Measurements from ENCODE around the gene FOXR1. TPM values are rescaled to one million over a fixed set of nuclear protein-coding genes. Genes with fewer than 3 reads are reported as not detected.
"Not testable (repeated sequence)": the region's sequence is repeated elsewhere in the genome, so short reads cannot be mapped to it uniquely, and the experiment has no call there.

FOXR1 gene
- polyA plus RNA-seq, 1 experiment = not detected

DNA sequence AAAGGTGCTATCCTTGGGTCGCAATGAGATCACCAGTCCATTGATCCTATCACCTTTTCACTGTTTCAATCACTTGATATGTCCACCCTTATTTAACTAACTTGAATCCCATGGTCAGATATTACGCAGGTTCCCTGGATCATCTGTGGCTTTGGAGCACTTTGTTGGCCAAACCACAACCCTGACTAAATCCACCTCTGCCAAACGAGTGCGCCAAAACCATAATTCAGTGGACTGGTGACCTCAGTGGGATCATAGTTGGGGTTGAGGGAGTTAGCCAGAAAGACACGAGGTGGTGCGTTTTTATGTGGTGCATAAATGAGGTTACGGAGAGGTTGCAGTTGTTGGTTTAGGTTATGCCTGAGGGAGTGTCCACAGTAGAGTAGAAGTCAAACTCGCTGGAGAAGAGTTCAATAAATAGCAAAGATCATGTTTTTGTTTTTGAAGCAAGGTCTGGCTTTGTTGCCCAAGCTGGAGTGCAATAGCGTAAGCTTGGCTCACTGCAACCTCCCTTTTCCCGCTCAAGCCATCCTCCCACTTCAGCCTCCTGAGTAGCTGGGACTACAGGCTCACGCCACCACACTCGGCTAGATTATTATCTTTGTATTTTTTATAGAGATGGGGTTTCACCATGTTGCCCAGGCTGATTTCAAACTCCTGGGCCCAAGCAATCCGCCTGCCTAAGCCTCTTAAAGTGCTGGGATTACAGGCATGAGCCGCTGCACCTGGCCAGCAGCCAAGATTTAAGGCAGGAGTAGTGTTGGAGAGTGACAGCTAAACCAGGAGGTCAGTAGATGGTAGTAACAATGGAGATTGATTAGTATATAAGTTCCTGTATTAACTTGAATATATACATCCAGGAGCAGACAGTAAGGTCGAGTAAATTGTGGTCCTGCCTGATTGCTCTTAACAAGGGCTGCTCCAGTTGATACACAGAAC lies 4.5 kb downstream of the FOXR1 start:
- Histone ChIP-seq H3K4me3 (ENCODE audit: low read depth, low read length) (no peak overlapping the region), H3K36me3 (ENCODE audit: control insufficient read depth, insufficient read depth, low read length) (no peaks in the 10 kb centered on the region), H3K27me3 (ENCODE audit: control insufficient read depth, insufficient read depth, low read length) (peaks cover 16% of the 10 kb centered on the region)
- POLR2A ChIA-PET = no interaction called here
- DNase-seq (ENCODE audit: low read depth) = no peak
- no peak for TF ChIP-seq CTCF (IDR thresholded peaks at IDR 0.05; ENCODE audit: insufficient read depth, low read depth, low read length)
- CTCF ChIA-PET = no interaction called here

DNA sequence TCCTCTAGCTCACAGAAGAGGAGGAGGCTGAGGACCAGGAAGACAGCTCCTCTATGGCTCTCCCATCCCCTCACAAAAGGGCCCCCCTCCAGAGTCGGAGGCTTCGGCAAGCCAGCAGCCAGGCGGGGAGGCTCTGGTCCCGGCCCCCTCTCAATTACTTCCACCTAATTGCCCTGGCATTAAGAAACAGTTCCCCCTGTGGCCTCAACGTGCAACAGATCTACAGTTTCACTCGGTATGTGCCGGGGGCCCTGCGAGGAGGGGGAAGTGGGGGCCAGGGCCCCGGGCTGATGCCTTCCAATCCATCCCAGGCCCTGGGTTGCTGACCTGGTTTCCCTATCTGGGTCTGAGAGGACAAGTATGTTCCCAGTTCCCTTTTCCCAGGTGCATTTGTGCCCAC lies 7.9 kb downstream of the FOXR1 start:
- no peak for DNase-seq (ENCODE audit: low read depth)
- peaks cover 13% of the 10 kb centered on the region for H3K27me3 ChIP-seq (ENCODE audit: control insufficient read depth, insufficient read depth, low read length)
- POLR2A ChIA-PET = no interaction called here
- CTCF ChIA-PET = no interaction called here
- TF ChIP-seq CTCF (IDR thresholded peaks at IDR 0.05; ENCODE audit: insufficient read depth, low read depth, low read length) = no peak
- no peaks in the 10 kb centered on the region for H3K36me3 ChIP-seq (ENCODE audit: control insufficient read depth, insufficient read depth, low read length)
- H3K4me3 ChIP-seq (ENCODE audit: low read depth, low read length) = no peak overlapping the region

DNA sequence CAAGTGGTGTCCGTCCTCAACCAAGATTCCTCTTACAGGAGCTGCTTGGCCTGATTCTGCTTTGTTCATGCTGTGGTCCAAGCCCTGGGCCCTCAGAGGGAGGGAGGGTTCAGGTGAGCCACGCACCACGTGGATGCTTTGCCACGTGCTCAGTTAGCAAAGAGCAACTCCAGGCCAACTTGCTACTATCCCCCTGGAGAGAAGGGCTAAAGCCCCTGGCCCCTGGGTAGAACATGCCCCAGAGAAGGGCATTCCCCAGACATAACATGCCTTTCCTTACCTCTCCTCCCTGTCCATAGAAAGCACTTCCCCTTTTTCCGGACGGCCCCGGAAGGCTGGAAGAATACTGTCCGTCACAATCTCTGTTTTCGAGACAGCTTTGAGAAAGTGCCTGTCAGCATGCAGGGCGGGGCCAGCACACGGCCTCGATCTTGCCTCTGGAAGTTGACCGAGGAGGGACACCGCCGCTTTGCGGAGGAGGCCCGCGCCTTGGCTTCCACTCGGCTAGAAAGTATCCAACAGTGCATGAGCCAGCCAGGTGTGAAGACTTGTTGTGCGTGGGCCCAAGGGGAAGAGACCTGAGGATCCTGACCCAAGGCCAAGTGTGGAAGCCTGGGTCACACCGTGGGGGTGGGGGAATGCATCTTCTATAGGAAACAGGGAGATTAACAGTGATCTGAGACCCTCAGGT lies 8.8 kb downstream of the FOXR1 start:
- Histone ChIP-seq H3K36me3 (ENCODE audit: control insufficient read depth, insufficient read depth, low read length) (no peaks in the 10 kb centered on the region), H3K27me3 (ENCODE audit: control insufficient read depth, insufficient read depth, low read length) (peaks cover 13% of the 10 kb centered on the region), H3K4me3 (ENCODE audit: low read depth, low read length) (no peak overlapping the region)
- no peak for TF ChIP-seq CTCF (IDR thresholded peaks at IDR 0.05; ENCODE audit: insufficient read depth, low read depth, low read length)
- ChIA-PET CTCF (no interaction called here), POLR2A (no interaction called here)
- no peak for DNase-seq (ENCODE audit: low read depth)

DNA sequence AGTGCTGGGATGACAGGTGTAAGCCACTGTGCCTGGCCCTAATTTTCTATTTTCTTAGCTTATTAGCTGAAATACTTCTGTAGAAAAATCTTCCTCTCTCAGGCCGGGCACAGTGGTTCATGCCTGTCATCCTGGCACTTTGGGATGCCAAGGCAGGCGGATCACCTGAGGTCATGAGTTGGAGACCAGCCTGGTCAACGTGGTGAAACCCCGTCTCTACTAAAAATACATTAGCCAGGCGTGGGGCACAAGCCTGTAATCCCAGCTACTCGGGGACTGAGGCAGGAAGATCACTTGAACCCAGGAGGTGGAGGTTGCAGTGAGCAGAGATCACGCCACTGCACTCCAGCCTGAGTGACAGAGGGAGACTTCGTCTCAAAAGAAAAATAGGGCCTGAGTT lies 12.8 kb downstream of the FOXR1 start:
- H3K27me3 ChIP-seq (ENCODE audit: control insufficient read depth, insufficient read depth, low read length); POLR2A ChIA-PET; H3K4me3 ChIP-seq (ENCODE audit: low read depth, low read length); H3K36me3 ChIP-seq (ENCODE audit: control insufficient read depth, insufficient read depth, low read length); DNase-seq (ENCODE audit: low read depth): not testable (repeated sequence)
- CTCF ChIA-PET = interaction anchor here (1.0 to 1.3 kb wide), 2 partner anchors 18 to 27 kb away, joined by 3 read pairs; no protein-coding TSS in a partner anchor

- Histone ChIP-seq H3K36me3 (ENCODE audit: control insufficient read depth, insufficient read depth, low read length) (no peaks in the 10 kb centered on the region), H3K27me3 (ENCODE audit: control insufficient read depth, insufficient read depth, low read length) (peaks cover 8% of the 10 kb centered on the region; the same call in 1 of the 2 replicates), H3K4me3 (ENCODE audit: low read depth, low read length) (no peak overlapping the region)
- ChIA-PET POLR2A (no interaction called here), CTCF (interaction anchor here (1.0 to 1.3 kb wide), 2 partner anchors 18 to 28 kb away, joined by 3 read pairs; no protein-coding TSS in a partner anchor)
- no peak for TF ChIP-seq CTCF (IDR thresholded peaks at IDR 0.05; ENCODE audit: insufficient read depth, low read depth, low read length)
- no peak for DNase-seq (ENCODE audit: low read depth)
Observed at GRCh38 chr11:118984825-118985224, 13.3 kb downstream of the FOXR1 start.

All from BJ (cell line).